H1 (cell line): Measurements from ENCODE around the gene RASAL1. TPM values are rescaled to one million over a fixed set of nuclear protein-coding genes. Genes with fewer than 3 reads are reported as not detected.

Experiments used
- CTCF ChIA-PET: fragments of 300-600 bp; sonication (Branson Sonifier 250); formaldehyde crosslinking; loops from one replicate; lab custom pipeline; 2021; ENCODE audit not compliant: partially characterized antibody; lab: Charles Lee
- POLR2A ChIA-PET: fragments of 300-600 bp; sonication (Branson Sonifier 250); formaldehyde crosslinking; loops from one replicate; lab custom pipeline; 2021; ENCODE audit warnings: inconsistent platforms; ENCODE audit not compliant: partially characterized antibody; lab: Charles Lee
- DNase-seq, 2 experiments: peaks; one replicate each; pipeline versions ENCODE4 v3.0.0 to v3.0.0-alpha.2; 2010 to 2022; ENCODE audit warnings: low spot score in 2 of 2, low read depth in 1 of 2, mixed read lengths in 1 of 2
- FAIRE-seq: peaks from 2 replicates; lab custom pipeline; 2011; peaks lifted over from hg19 to GRCh38; lab: Jason Lieb, UNC
- H2AFZ ChIP-seq: 2 replicates; pipeline ENCODE4 v1.8.1; 2012; ENCODE audit warnings: low read length, inconsistent platforms
- H2AK5ac ChIP-seq: 2 replicates; pipeline ENCODE4 v1.6.1; 2013; ENCODE audit warnings: low read depth, low read length
- H2BK120ac ChIP-seq: replicated peaks from 2 replicates; pipeline ENCODE3; 2013; ENCODE audit warnings: low read depth, low read length, inconsistent platforms
- H2BK12ac ChIP-seq: 2 replicates; pipeline ENCODE4 v1.6.1; 2013; ENCODE audit warnings: low read depth, low read length
- H2BK15ac ChIP-seq: 2 replicates; pipeline ENCODE4 v1.6.1; 2013; ENCODE audit warnings: low read length
- H2BK20ac ChIP-seq: 2 replicates; pipeline ENCODE4 v1.6.1; 2013; ENCODE audit warnings: low read length
- H2BK5ac ChIP-seq: 2 replicates; pipeline ENCODE4 v1.6.1; 2013; ENCODE audit warnings: low read depth, low read length
- H3K14ac ChIP-seq: 2 replicates; pipeline ENCODE4 v1.6.1; 2013; ENCODE audit warnings: inconsistent platforms; ENCODE audit not compliant: insufficient read length
- H3K18ac ChIP-seq: 2 replicates; pipeline ENCODE4 v1.6.1; 2013; ENCODE audit warnings: low read length; ENCODE audit errors: extremely low read depth
- H3K23ac ChIP-seq: 2 replicates; pipeline ENCODE4 v1.6.1; 2013; ENCODE audit warnings: inconsistent platforms; ENCODE audit not compliant: insufficient read length
- H3K23me2 ChIP-seq: 2 replicates; pipeline ENCODE4 v1.6.1; 2013; ENCODE audit warnings: low read depth, low read length
- H3K27ac ChIP-seq: 2 replicates; pipeline ENCODE4 v1.6.1; 2011; ENCODE audit warnings: low read depth, low read length, inconsistent platforms
- H3K27me3 ChIP-seq, 4 experiments: replicated peaks in 1 of 4; 1 replicate in 1 of 4; 2 replicates in 3 of 4; pipeline versions ENCODE4 v1.6.1 to v1.8.1; 2011 to 2013; ENCODE audit warnings: low read length in 3 of 4, mild to moderate bottlenecking in 3 of 4, inconsistent platforms in 2 of 4, mixed read lengths in 2 of 4, moderate library complexity in 1 of 4; ENCODE audit not compliant: control insufficient read depth in 3 of 4, insufficient read depth in 3 of 4; ENCODE audit errors: extremely low read depth in 1 of 4
- H3K36me3 ChIP-seq, 4 experiments: 2 replicates each; pipeline versions ENCODE4 v1.6.1 to v1.8.1; 2011 to 2013; ENCODE audit warnings: mild to moderate bottlenecking in 4 of 4, low read length in 3 of 4, moderate library complexity in 2 of 4, control low read depth in 1 of 4, inconsistent platforms in 1 of 4; ENCODE audit not compliant: insufficient read depth in 4 of 4, control insufficient read depth in 2 of 4
- H3K4ac ChIP-seq: replicated peaks from 2 replicates; pipeline ENCODE3; 2013; ENCODE audit warnings: low read length, low read depth, mixed read lengths, inconsistent platforms; ENCODE audit not compliant: insufficient read length
- H3K4me1 ChIP-seq, 4 experiments: replicated peaks in 1 of 4; 1 replicate in 1 of 4; 2 replicates in 3 of 4; pipeline versions ENCODE4 v1.6.1 to v1.8.1; 2011 to 2013; ENCODE audit warnings: low read length in 3 of 4, inconsistent platforms in 2 of 4, mixed read lengths in 1 of 4; ENCODE audit not compliant: insufficient read depth in 4 of 4, control insufficient read depth in 3 of 4
- H3K4me2 ChIP-seq, 2 experiments: 2 replicates each; pipeline versions ENCODE4 v1.6.1 to v1.8.1; 2011 to 2013; ENCODE audit warnings: low read depth in 2 of 2, low read length in 2 of 2, control low read depth in 1 of 2, inconsistent platforms in 1 of 2, mild to moderate bottlenecking in 1 of 2; ENCODE audit not compliant: insufficient read depth in 1 of 2
- H3K4me3 ChIP-seq, 4 experiments: fragments of 200-600, 300-600 bp in 1 of 4; sonication (generic), shearing (Covaris generic), sonication (Bioruptor Twin) in 1 of 4; 2 replicates each; pipeline versions ENCODE4 v1.5.1 to v1.8.1; 2011 to 2016; ENCODE audit warnings: low read length in 4 of 4, low read depth in 3 of 4, control low read depth in 2 of 4, inconsistent platforms in 2 of 4, mild to moderate bottlenecking in 2 of 4, mixed read lengths in 1 of 4, moderate library complexity in 1 of 4; ENCODE audit not compliant: insufficient read depth in 2 of 4; ENCODE audit errors: extremely low read depth in 1 of 4
- H3K56ac ChIP-seq: replicated peaks from 2 replicates; pipeline ENCODE3; 2013; ENCODE audit warnings: low read depth, mild to moderate bottlenecking, mixed read lengths, low read length, inconsistent platforms; ENCODE audit not compliant: insufficient read length
- H3K79me1 ChIP-seq: 2 replicates; pipeline ENCODE4 v1.6.1; 2013; ENCODE audit warnings: low read depth, low read length, control low read depth
- H3K79me2 ChIP-seq, 2 experiments: 2 replicates each; pipeline versions ENCODE4 v1.6.1 to v1.8.1; 2012 to 2013; ENCODE audit warnings: low read length in 2 of 2, mild to moderate bottlenecking in 2 of 2, inconsistent platforms in 1 of 2; ENCODE audit not compliant: insufficient read depth in 2 of 2, control insufficient read depth in 1 of 2
- H3K9ac ChIP-seq, 4 experiments: replicated peaks in 1 of 4; 1 replicate in 1 of 4; 2 replicates in 3 of 4; pipeline versions ENCODE4 v1.6.1 to v1.8.1; 2011 to 2013; ENCODE audit warnings: low read depth in 3 of 4, low read length in 3 of 4, control low read depth in 2 of 4, mild to moderate bottlenecking in 2 of 4, moderate library complexity in 2 of 4, inconsistent platforms in 1 of 4; ENCODE audit errors: extremely low read depth in 1 of 4
- H3K9me3 ChIP-seq, 2 experiments: 2 replicates each; pipeline versions ENCODE4 v1.6.1 to v1.8.1; 2012 to 2013; ENCODE audit warnings: mild to moderate bottlenecking in 2 of 2, moderate library complexity in 2 of 2, control low read depth in 1 of 2, inconsistent platforms in 1 of 2, low read depth in 1 of 2, low read length in 1 of 2, mixed read lengths in 1 of 2; ENCODE audit not compliant: insufficient read depth in 2 of 2
- H4K20me1 ChIP-seq, 2 experiments: replicated peaks in 1 of 2; 2 replicates each; pipeline versions ENCODE3 to v1.8.1; 2011 to 2013; ENCODE audit warnings: inconsistent platforms in 2 of 2, low read length in 2 of 2, mild to moderate bottlenecking in 1 of 2; ENCODE audit not compliant: insufficient read depth in 2 of 2, control insufficient read depth in 1 of 2
- H4K5ac ChIP-seq: 2 replicates; pipeline ENCODE4 v1.6.1; 2013; ENCODE audit warnings: low read length, low read depth, mixed read lengths, inconsistent platforms; ENCODE audit not compliant: insufficient read length
- H4K8ac ChIP-seq: 2 replicates; pipeline ENCODE4 v1.8.0; 2013; ENCODE audit warnings: mild to moderate bottlenecking, moderate library complexity, low read length, inconsistent platforms; ENCODE audit not compliant: insufficient read depth; ENCODE audit errors: extremely low read depth
- H4K91ac ChIP-seq: replicated peaks from 2 replicates; pipeline ENCODE3; 2013; ENCODE audit warnings: low read length, mixed read lengths, inconsistent platforms; ENCODE audit not compliant: insufficient read length
- HDAC2 ChIP-seq, 2 experiments: fragments of 300-600 bp in 1 of 2; sonication (generic) in 1 of 2; IDR thresholded peaks; 2 replicates each; pipeline ENCODE4 v1.6.1; 2011 to 2012; ENCODE audit warnings: low read depth in 2 of 2, low read length in 2 of 2, mild to moderate bottlenecking in 2 of 2, moderate library complexity in 2 of 2, borderline replicate concordance in 1 of 2, inconsistent platforms in 1 of 2
- KDM1A ChIP-seq: fragments of 200-600, 300-600 bp; sonication (generic); IDR thresholded peaks from 2 replicates; pipeline ENCODE4 v1.7.1; 2016; ENCODE audit warnings: mild to moderate bottlenecking, low read length, borderline replicate concordance
- PHF8 ChIP-seq: fragments of 200-600 bp; sonication (generic); conservative IDR thresholded peaks from 2 replicates; pipeline ENCODE4 v1.7.1; 2012; ENCODE audit warnings: low read depth, mild to moderate bottlenecking, inconsistent platforms, low read length, moderate library complexity
- WGBS, 2 experiments: shearing (Covaris generic) in 1 of 2; methylation state at CpG; one replicate each; pipeline versions ENCODE4 v1.1.6 to v1.1.7; 2013 to 2015; ENCODE audit warnings: low lambda C conversion rate in 2 of 2, mixed read lengths in 2 of 2, inconsistent platforms in 1 of 2, low coverage in 1 of 2, missing lambda C conversion rate in 1 of 2; ENCODE audit not compliant: insufficient replicate concordance in 2 of 2, insufficient coverage in 1 of 2, insufficient read length in 1 of 2; ENCODE audit errors: extremely low coverage in 1 of 2, missing lambda C conversion rate in 1 of 2; 5-methylcytosine and 5-hydroxymethylcytosine counted together
- polyA plus RNA-seq, 7 experiments: library from polyadenylated mRNA; depleted of rRNA in 3 of 7; stranded (reverse) in 5 of 7; unstranded in 2 of 7; fragments of >200 nt in 5 of 7; fragments of 200-250 nt in 2 of 7; gene quantifications; 1 replicate in 5 of 7; 2 replicates in 1 of 7; 4 replicates in 1 of 7; pipeline versions ENCODE4 v1.2.1 to v1.2.3, GENCODE V29; 2011 to 2013; ENCODE audit warnings: missing spikeins in 2 of 7, mixed read lengths in 2 of 7
- total RNA-seq: library from RNA; stranded (reverse); fragmentation: NEBNext Ultra II Directional; extraction: Animal tissue kit (Norgen Biotek cat#: 25700); gene quantifications from 2 replicates; pipeline ENCODE4 v1.2.1, GENCODE V29; 2021

The RASAL1 gene
- total and polyA plus RNA-seq, 2 of the 8 experiments (the other 6 are each of a cell fraction or from before 2014, with no cell fraction given): 3.7 to 5.0 TPM

- H3K36me3 ChIP-seq: no peaks in the 10 kb centered on the region
- H2BK5ac ChIP-seq: no peak overlapping the region
- no peak overlapping the region for H3K27ac ChIP-seq
- H3K27me3 ChIP-seq: peaks cover 16 to 20% (median 19%) of the 10 kb centered on the region in 4 experiments
- H2BK15ac ChIP-seq: no peak overlapping the region
- no peak overlapping the region for H3K9ac ChIP-seq
- DNase-seq: no peak
- H3K14ac ChIP-seq: no peak overlapping the region
- H3K23ac ChIP-seq: no peak overlapping the region
- H2BK12ac ChIP-seq: no peak overlapping the region
- no peak overlapping the region for H2BK120ac ChIP-seq
- H3K9me3 ChIP-seq: no peaks in the 10 kb centered on the region
- H2AK5ac ChIP-seq: no peak overlapping the region
- H4K91ac ChIP-seq: no peak overlapping the region
- peaks cover 0 to 5% (median 3%) of the 10 kb centered on the region in 4 experiments; a peak in 5 of 7 replicates for H3K4me1 ChIP-seq
- no peaks in the 10 kb centered on the region for H3K79me1 ChIP-seq
- H2BK20ac ChIP-seq: no peak overlapping the region
- WGBS, 2 experiments: 89% methylated on average over 4 of the region's 4 CpGs; no CpG with 5 or more reads in 1 of the 2 experiments
- H3K23me2 ChIP-seq: peaks cover 4% of the 10 kb centered on the region; the same call in 1 of the 2 replicates
- H3K4ac ChIP-seq: no peak overlapping the region
- no peak overlapping the region; the same call in 1 of the 2 replicates for H3K18ac ChIP-seq
- no peak overlapping the region for H2AFZ ChIP-seq
- ChIA-PET CTCF (interaction anchor here (0.6 to 2.4 kb wide), 7 partner anchors 11 to 89 kb away, joined by 3 to 11 read pairs (median 5); partner anchors contain the start of gene RASAL1), POLR2A (interaction anchor here (1.0 to 1.3 kb wide), 2 partner anchors 14 to 34 kb away, joined by 3 to 6 read pairs; no protein-coding TSS in a partner anchor)
- TF ChIP-seq KDM1A (peak; percentile 90), PHF8 (no peak), HDAC2 (IDR thresholded peaks at IDR 0.05; ENCODE audit: borderline replicate concordance in 1 of 2, low read depth in 2 of 2, low read length in 2 of 2) (peak in 1 of 2 experiments; percentile 86; a peak in 1 of 4 replicates)
- H3K4me2 ChIP-seq: no peak overlapping the region; a peak in 1 of 4 replicates
- H4K20me1 ChIP-seq: peaks cover 0 to 2% of the 10 kb centered on the region in 2 experiments
- no peak overlapping the region for H3K56ac ChIP-seq
- no peak overlapping the region for H4K5ac ChIP-seq
- no peak overlapping the region for H3K4me3 ChIP-seq
- no peaks in the 10 kb centered on the region for H3K79me2 ChIP-seq
- FAIRE-seq: no peak
- no peak overlapping the region for H4K8ac ChIP-seq
Measured at GRCh38 chr12:113081873-113082272, 53.7 kb downstream of the RASAL1 start.
